ENCODE measurements around the gene CA4. TPM values are rescaled to one million over a fixed set of nuclear protein-coding genes. Genes with fewer than 3 reads are reported as not detected.

The CA4 gene
- polyA plus RNA-seq, 1 donor from 2014 or later, result not detected

DNA sequence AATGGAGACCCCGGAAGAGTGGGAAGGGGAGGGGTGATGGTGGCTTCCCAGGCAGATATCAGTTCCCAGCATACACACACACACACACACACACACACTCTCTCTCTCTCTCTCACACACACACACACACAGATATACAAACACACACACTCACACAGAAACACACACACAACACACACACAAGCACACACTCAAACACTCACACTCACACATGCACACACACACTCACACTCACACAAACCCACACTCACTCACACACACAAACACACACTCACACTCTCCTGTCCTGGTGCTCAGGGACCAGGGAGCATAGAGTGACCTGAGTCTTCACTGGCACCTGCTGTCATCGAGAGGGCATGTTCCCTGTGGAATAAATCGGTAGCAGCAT lies 5.6 kb downstream of the CA4 start:
- no peak overlapping the region for H2AFZ ChIP-seq (ENCODE audit: low read depth, low read length)
- no peaks in the 10 kb centered on the region for H3F3A ChIP-seq (ENCODE audit: insufficient read depth, low read length, poor library complexity, severe bottlenecking)
- no peak overlapping the region for H3K9ac ChIP-seq (ENCODE audit: low read length)
- H3K9me2 ChIP-seq (ENCODE audit: insufficient read depth, low read length), result no peaks in the 10 kb centered on the region
- H3K79me2 ChIP-seq (replicated peaks; ENCODE audit: insufficient read depth, low read length), result no peaks in the 10 kb centered on the region
- no peaks in the 10 kb centered on the region for H4K20me1 ChIP-seq (ENCODE audit: insufficient read depth)
- no peak overlapping the region for H3K4me3 ChIP-seq (ENCODE audit: low read length)
- TF ChIP-seq RAD21 (conservative IDR thresholded peaks at IDR 0.05), result no peak
- TF ChIP-seq MXI1 (conservative IDR thresholded peaks at IDR 0.05; ENCODE audit: poor library complexity, severe bottlenecking), result no peak
- no peak for TF ChIP-seq REST (IDR thresholded peaks at IDR 0.05; ENCODE audit: borderline replicate concordance)
- TF ChIP-seq POLR2AphosphoS5 (IDR thresholded peaks at IDR 0.05), result no peak
- no peak for TF ChIP-seq SMC3 (conservative IDR thresholded peaks at IDR 0.05; ENCODE audit: poor library complexity)
- no peak for TF ChIP-seq EP300 (conservative IDR thresholded peaks at IDR 0.05; ENCODE audit: poor library complexity, severe bottlenecking)
- no peak for TF ChIP-seq EZH2 (IDR thresholded peaks at IDR 0.05; ENCODE audit: borderline replicate concordance, insufficient read depth, low read length, poor library complexity, severe bottlenecking)
- TF ChIP-seq, protein P1, sequence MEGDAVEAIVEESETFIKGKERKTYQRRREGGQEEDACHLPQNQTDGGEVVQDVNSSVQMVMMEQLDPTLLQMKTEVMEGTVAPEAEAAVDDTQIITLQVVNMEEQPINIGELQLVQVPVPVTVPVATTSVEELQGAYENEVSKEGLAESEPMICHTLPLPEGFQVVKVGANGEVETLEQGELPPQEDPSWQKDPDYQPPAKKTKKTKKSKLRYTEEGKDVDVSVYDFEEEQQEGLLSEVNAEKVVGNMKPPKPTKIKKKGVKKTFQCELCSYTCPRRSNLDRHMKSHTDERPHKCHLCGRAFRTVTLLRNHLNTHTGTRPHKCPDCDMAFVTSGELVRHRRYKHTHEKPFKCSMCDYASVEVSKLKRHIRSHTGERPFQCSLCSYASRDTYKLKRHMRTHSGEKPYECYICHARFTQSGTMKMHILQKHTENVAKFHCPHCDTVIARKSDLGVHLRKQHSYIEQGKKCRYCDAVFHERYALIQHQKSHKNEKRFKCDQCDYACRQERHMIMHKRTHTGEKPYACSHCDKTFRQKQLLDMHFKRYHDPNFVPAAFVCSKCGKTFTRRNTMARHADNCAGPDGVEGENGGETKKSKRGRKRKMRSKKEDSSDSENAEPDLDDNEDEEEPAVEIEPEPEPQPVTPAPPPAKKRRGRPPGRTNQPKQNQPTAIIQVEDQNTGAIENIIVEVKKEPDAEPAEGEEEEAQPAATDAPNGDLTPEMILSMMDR (IDR thresholded peaks at IDR 0.05; ENCODE audit: poor library complexity, severe bottlenecking), result no peak
- TF ChIP-seq TAF1 (IDR thresholded peaks at IDR 0.05; ENCODE audit: low read depth), result no peak
- no peak overlapping the region for H3K4me2 ChIP-seq (ENCODE audit: low read length)
- no peak overlapping the region for H3K27ac ChIP-seq (ENCODE audit: low read length)
- no peaks in the 10 kb centered on the region for H3K9me3 ChIP-seq (ENCODE audit: low read length)
- no peaks in the 10 kb centered on the region for H3K36me3 ChIP-seq (ENCODE audit: insufficient read depth, low read length)
- peaks cover 15% of the 10 kb centered on the region for H3K27me3 ChIP-seq (ENCODE audit: insufficient read depth, low read depth, low read length)

- no peak for TF ChIP-seq MXI1 (conservative IDR thresholded peaks at IDR 0.05; ENCODE audit: poor library complexity, severe bottlenecking)
- peaks cover 11% of the 10 kb centered on the region for H3K27me3 ChIP-seq (ENCODE audit: insufficient read depth, low read depth, low read length)
These were observed 6.0 kb downstream of the CA4 start for GRCh38 chr17:60155815-60156214.

DNA sequence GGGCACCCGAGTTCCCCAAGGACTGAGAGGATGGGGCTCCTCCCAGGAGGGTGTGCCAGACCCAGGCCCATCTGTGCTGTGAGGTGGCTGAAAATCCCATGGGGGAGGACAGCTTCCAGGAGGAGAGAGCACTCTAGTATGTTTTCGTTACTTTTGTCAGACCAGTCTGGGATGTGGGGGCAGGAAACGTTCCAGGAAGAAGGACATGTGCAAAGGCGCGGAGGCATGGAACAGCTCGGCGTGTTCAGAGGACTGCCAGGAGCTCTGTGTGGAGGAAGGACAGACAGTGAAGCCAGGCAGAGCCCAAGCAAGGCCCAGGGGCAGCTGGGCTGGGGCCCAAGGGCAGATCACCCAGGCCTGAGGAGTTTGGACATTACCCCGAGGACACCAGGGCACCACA lies 7.0 kb downstream of the CA4 start:
- H3K9me2 ChIP-seq (ENCODE audit: insufficient read depth, low read length), result no peaks in the 10 kb centered on the region
- H4K20me1 ChIP-seq (ENCODE audit: insufficient read depth), result no peaks in the 10 kb centered on the region
- H3K27me3 ChIP-seq (ENCODE audit: insufficient read depth, low read depth, low read length), result peaks cover 2% of the 10 kb centered on the region
- no peak overlapping the region for H2AFZ ChIP-seq (ENCODE audit: low read depth, low read length)
- TF ChIP-seq RAD21 (conservative IDR thresholded peaks at IDR 0.05) (no peak), TAF1 (IDR thresholded peaks at IDR 0.05; ENCODE audit: low read depth) (no peak), MXI1 (conservative IDR thresholded peaks at IDR 0.05; ENCODE audit: poor library complexity, severe bottlenecking) (no peak)
- no peak overlapping the region for H3K4me2 ChIP-seq (ENCODE audit: low read length)
- H3K9ac ChIP-seq (ENCODE audit: low read length), result no peak overlapping the region
- H3K9me3 ChIP-seq (ENCODE audit: low read length), result no peaks in the 10 kb centered on the region
- no peaks in the 10 kb centered on the region for H3K79me2 ChIP-seq (replicated peaks; ENCODE audit: insufficient read depth, low read length)
- H3F3A ChIP-seq (ENCODE audit: insufficient read depth, low read length, poor library complexity, severe bottlenecking), result no peaks in the 10 kb centered on the region
- no peak overlapping the region for H3K4me3 ChIP-seq (ENCODE audit: low read length)
- no peak overlapping the region for H3K27ac ChIP-seq (ENCODE audit: low read length)
- H3K36me3 ChIP-seq (ENCODE audit: insufficient read depth, low read length), result no peaks in the 10 kb centered on the region

More at GRCh38 chr17:60155815-60156214, 6.0 kb downstream of the CA4 start:
- Histone ChIP-seq H3K9me3 (ENCODE audit: low read length) (no peaks in the 10 kb centered on the region), H3K9me2 (ENCODE audit: insufficient read depth, low read length) (no peaks in the 10 kb centered on the region), H3K27ac (ENCODE audit: low read length) (no peak overlapping the region), H3K36me3 (ENCODE audit: insufficient read depth, low read length) (no peaks in the 10 kb centered on the region), H3K4me2 (ENCODE audit: low read length) (no peak overlapping the region), H3F3A (ENCODE audit: insufficient read depth, low read length, poor library complexity, severe bottlenecking) (no peaks in the 10 kb centered on the region), H4K20me1 (ENCODE audit: insufficient read depth) (no peaks in the 10 kb centered on the region), H3K4me3 (ENCODE audit: low read length) (no peak overlapping the region), H2AFZ (ENCODE audit: low read depth, low read length) (no peak overlapping the region), H3K9ac (ENCODE audit: low read length) (no peak overlapping the region), H3K79me2 (replicated peaks; ENCODE audit: insufficient read depth, low read length) (no peaks in the 10 kb centered on the region)
